CD4-positive, alpha-beta T cell treated with Interleukin-15 for 4 hours (primary cell): ENCODE data around the gene GLIS1.

ENCODE experiments used
- DNase-seq: peaks from one replicate; pipeline ENCODE4 v3.0.0-alpha.2; 2020; ENCODE audit warnings: low spot score

Gene GLIS1

GRCh38 chr1:53735681-53736080 is 3.3 kb downstream of the GLIS1 start:
- DNase-seq: no peak

- no peak for DNase-seq
Measured at GRCh38 chr1:53735261-53735660, 3.7 kb downstream of the GLIS1 start.

- DNase-seq: no peak
Measured at GRCh38 chr1:53734650-53735211, 4.2 kb downstream of the GLIS1 start.

GRCh38 chr1:53733975-53734649 is 4.9 kb downstream of the GLIS1 start:
- DNase-seq: no peak

GRCh38 chr1:53733447-53733931 is 5.5 kb downstream of the GLIS1 start:
- DNase-seq: no peak

GRCh38 chr1:53732912-53733317 is 6.0 kb downstream of the GLIS1 start:
- DNase-seq: no peak

- no peak for DNase-seq
Measured at GRCh38 chr1:53732409-53732808, 6.6 kb downstream of the GLIS1 start.

GRCh38 chr1:53731779-53732305 is 7.1 kb downstream of the GLIS1 start:
- DNase-seq: no peak

- DNase-seq: no peak
Measured at GRCh38 chr1:53731043-53731600, 7.8 kb downstream of the GLIS1 start.

- DNase-seq: no peak
Measured at GRCh38 chr1:53730224-53730865, 8.6 kb downstream of the GLIS1 start.

GRCh38 chr1:53729456-53730223 is 9.3 kb downstream of the GLIS1 start:
- no peak for DNase-seq

GRCh38 chr1:53728702-53729455 is 10.1 kb downstream of the GLIS1 start:
- DNase-seq: no peak

GRCh38 chr1:53728196-53728595 is 10.8 kb downstream of the GLIS1 start:
- no peak for DNase-seq

- DNase-seq: no peak
Measured at GRCh38 chr1:53727461-53728092, 11.4 kb downstream of the GLIS1 start.

- no peak for DNase-seq
Measured at GRCh38 chr1:53726009-53726600, 12.9 kb downstream of the GLIS1 start.

- DNase-seq: no peak
Measured at GRCh38 chr1:53725238-53725689, 13.7 kb downstream of the GLIS1 start.

GRCh38 chr1:53722025-53722424 is 16.9 kb downstream of the GLIS1 start:
- DNase-seq: no peak

- no peak for DNase-seq
Measured at GRCh38 chr1:53721088-53721487, 17.9 kb downstream of the GLIS1 start.

- DNase-seq: no peak
Measured at GRCh38 chr1:53719469-53719868, 19.5 kb downstream of the GLIS1 start.

- no peak for DNase-seq
Measured at GRCh38 chr1:53718443-53718842, 20.5 kb downstream of the GLIS1 start.
